ENCODE measurements around the gene NR3C1. TPM values are rescaled to one million over a fixed set of nuclear protein-coding genes. Genes with fewer than 3 reads are reported as not detected.

NR3C1 gene
- total RNA-seq, 1 experiment from 2014 or later: 31.4 TPM

DNA sequence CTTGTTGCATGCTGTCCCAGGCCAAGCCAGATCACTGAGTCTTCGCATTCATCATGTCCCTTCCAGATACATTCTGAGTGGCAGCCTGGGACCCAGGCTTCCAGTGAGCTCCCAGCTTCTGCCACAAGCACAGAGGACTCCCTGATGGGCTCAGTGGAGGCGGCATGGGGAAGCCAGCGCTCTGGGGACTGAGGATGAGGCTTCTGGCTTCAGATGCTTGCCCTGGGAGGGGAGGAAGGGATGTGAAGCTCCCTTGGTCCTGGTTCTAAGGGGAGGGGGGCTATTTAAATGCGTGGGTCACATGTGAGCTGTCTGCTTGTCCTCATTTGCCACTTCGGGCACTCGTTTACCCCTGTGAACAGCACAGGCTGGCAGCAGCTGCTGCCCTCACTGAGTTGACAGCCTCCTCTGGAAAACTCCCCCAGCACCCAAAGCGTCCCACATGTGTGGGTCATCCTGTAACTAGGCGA lies 174.0 kb downstream of the NR3C1 start:
- H3K4ac ChIP-seq (ENCODE audit: low read depth, low read length): no peak overlapping the region
- no peak overlapping the region for H3K14ac ChIP-seq (ENCODE audit: insufficient read depth, low read length)
- H3K4me3 Mint-ChIP-seq: no peak overlapping the region
- H3K23me2 ChIP-seq (ENCODE audit: insufficient read length, low read depth, low read length, poor library complexity, severe bottlenecking): no peaks in the 10 kb centered on the region
- no peak overlapping the region for H2BK15ac ChIP-seq (ENCODE audit: low read depth, low read length)
- H3K27ac Mint-ChIP-seq: no peak overlapping the region
- H2BK120ac ChIP-seq (ENCODE audit: low read depth, low read length, poor library complexity, severe bottlenecking): no peak overlapping the region
- H3K18ac ChIP-seq (ENCODE audit: insufficient read length, low read depth, low read length): no peak overlapping the region
- TF ChIP-seq CTCF (conservative IDR thresholded peaks at IDR 0.05): no peak
- peaks cover 2% of the 10 kb centered on the region; the same call in 1 of the 2 replicates for H3K27me3 Mint-ChIP-seq (ENCODE audit: low read depth)
- no peak overlapping the region for H2AFZ ChIP-seq (ENCODE audit: low read length)
- H3K4me1 Mint-ChIP-seq: peaks cover 17 to 19% of the 10 kb centered on the region in 2 experiments
- no CpG with 5 or more reads among the region's 8 CpGs for WGBS (ENCODE audit: extremely low coverage, insufficient read length, low lambda C conversion rate)
- no peak overlapping the region for H4K91ac ChIP-seq (ENCODE audit: insufficient read length, low read depth, low read length)
- no peak overlapping the region for H2BK12ac ChIP-seq (ENCODE audit: insufficient read length, low read depth, low read length)
- no peak overlapping the region for H3K27ac ChIP-seq (ENCODE audit: insufficient read length, low read depth, low read length)
- no peaks in the 10 kb centered on the region for H3K4me1 ChIP-seq (ENCODE audit: insufficient read depth, low read length)
- no peak overlapping the region for H3K9ac ChIP-seq (ENCODE audit: extremely low read depth, insufficient read length, low read length)
- no peak overlapping the region for H3T11ph ChIP-seq (ENCODE audit: low read length)
- H3K4me2 ChIP-seq (ENCODE audit: insufficient read depth, insufficient read length, low read length): no peak overlapping the region
- no peaks in the 10 kb centered on the region for H3K9me3 Mint-ChIP-seq
- no peak overlapping the region for H4K8ac ChIP-seq (replicated peaks; ENCODE audit: insufficient read length, low read depth, low read length)
- H2AK5ac ChIP-seq (ENCODE audit: insufficient read length, low read length): no peak overlapping the region
- DNase-seq: no peak
- H3K36me3 Mint-ChIP-seq (ENCODE audit: insufficient read depth in 1 of 3, low read depth in 3 of 3): peaks cover 0 to 3% (median 2%) of the 10 kb centered on the region in 3 experiments; a peak in 2 of 7 replicates
- no peaks in the 10 kb centered on the region for H3K27me3 ChIP-seq (ENCODE audit: insufficient read depth, low read length)
- H2BK20ac ChIP-seq (ENCODE audit: low read depth, low read length, poor library complexity, severe bottlenecking): no peak overlapping the region
- H3K79me2 ChIP-seq (ENCODE audit: insufficient read depth, low read length): no peaks in the 10 kb centered on the region
- no peak overlapping the region for H2BK5ac ChIP-seq (ENCODE audit: insufficient read length, low read length)
- no peaks in the 10 kb centered on the region for H4K20me1 ChIP-seq (ENCODE audit: control insufficient read depth, insufficient read depth, insufficient read length)
- H3K23ac ChIP-seq (ENCODE audit: insufficient read length, low read depth, low read length): no peak overlapping the region
- H3K56ac ChIP-seq (ENCODE audit: insufficient read length, low read depth, low read length): no peak overlapping the region
- no peaks in the 10 kb centered on the region for H3K79me1 ChIP-seq (ENCODE audit: insufficient read depth, low read depth, low read length, poor library complexity, severe bottlenecking)
- no peaks in the 10 kb centered on the region for H3K9me3 ChIP-seq (ENCODE audit: control insufficient read depth, low read depth, low read length)
- no peak overlapping the region for H4K5ac ChIP-seq (ENCODE audit: insufficient read length, low read depth, low read length)

All from H9 (cell line).